IPS-18a (cell line): Measurements from ENCODE around the gene XPNPEP3.

Experiments
- H3K27ac ChIP-seq: one replicate; pipeline ENCODE4 v1.5.1; 2013; ENCODE audit warnings: low read length
- H3K27me3 ChIP-seq: one replicate; pipeline ENCODE4 v1.6.1; 2013; ENCODE audit warnings: mild to moderate bottlenecking, low read length; ENCODE audit not compliant: control insufficient read depth, insufficient read depth
- H3K36me3 ChIP-seq: one replicate; pipeline ENCODE4 v1.6.1; 2013; ENCODE audit warnings: low read depth, low read length; ENCODE audit not compliant: control insufficient read depth
- H3K4me1 ChIP-seq: one replicate; pipeline ENCODE4 v1.6.1; 2013; ENCODE audit warnings: low read depth, low read length; ENCODE audit not compliant: control insufficient read depth
- H3K4me3 ChIP-seq: one replicate; pipeline ENCODE4 v1.5.1; 2013; ENCODE audit warnings: low read length
- H3K9ac ChIP-seq: one replicate; pipeline ENCODE4 v1.6.1; 2013; ENCODE audit warnings: mild to moderate bottlenecking, low read length, moderate library complexity
- H3K9me3 ChIP-seq: one replicate; pipeline ENCODE4 v1.6.1; 2013; ENCODE audit warnings: low read depth, low read length; ENCODE audit not compliant: control insufficient read depth

Gene XPNPEP3

GRCh38 chr22:40973144-40973543 lies 116.2 kb downstream of the XPNPEP3 start:
- Histone ChIP-seq H3K27ac (no peak overlapping the region), H3K9ac (no peak overlapping the region), H3K27me3 (no peaks in the 10 kb centered on the region), H3K4me3 (no peak overlapping the region), H3K9me3 (no peaks in the 10 kb centered on the region), H3K36me3 (peaks cover 24% of the 10 kb centered on the region), H3K4me1 (no peaks in the 10 kb centered on the region)

- Histone ChIP-seq H3K4me1 (no peaks in the 10 kb centered on the region), H3K4me3 (no peak overlapping the region), H3K36me3 (peaks cover 12% of the 10 kb centered on the region), H3K27ac (no peak overlapping the region), H3K27me3 (no peaks in the 10 kb centered on the region), H3K9ac (no peak overlapping the region), H3K9me3 (no peaks in the 10 kb centered on the region)
Measured at GRCh38 chr22:40975366-40975765, 118.4 kb downstream of the XPNPEP3 start.

GRCh38 chr22:40976866-40977700 lies 120.1 kb downstream of the XPNPEP3 start:
- no peak overlapping the region for H3K27ac ChIP-seq
- peaks cover 9% of the 10 kb centered on the region for H3K36me3 ChIP-seq
- H3K27me3 ChIP-seq = no peaks in the 10 kb centered on the region
- no peak overlapping the region for H3K9ac ChIP-seq
- no peaks in the 10 kb centered on the region for H3K9me3 ChIP-seq
- no peak overlapping the region for H3K4me3 ChIP-seq
- H3K4me1 ChIP-seq = no peaks in the 10 kb centered on the region

GRCh38 chr22:40979198-40979597 lies 122.2 kb downstream of the XPNPEP3 start:
- Histone ChIP-seq H3K4me1 (no peaks in the 10 kb centered on the region), H3K27ac (no peak overlapping the region), H3K9me3 (no peaks in the 10 kb centered on the region), H3K9ac (no peak overlapping the region), H3K27me3 (no peaks in the 10 kb centered on the region), H3K36me3 (no peaks in the 10 kb centered on the region), H3K4me3 (no peak overlapping the region)

GRCh38 chr22:40979871-40980270 lies 122.9 kb downstream of the XPNPEP3 start:
- H3K9me3 ChIP-seq = no peaks in the 10 kb centered on the region
- no peak overlapping the region for H3K9ac ChIP-seq
- H3K4me3 ChIP-seq = no peak overlapping the region
- no peaks in the 10 kb centered on the region for H3K27me3 ChIP-seq
- H3K27ac ChIP-seq = no peak overlapping the region
- H3K36me3 ChIP-seq = no peaks in the 10 kb centered on the region
- H3K4me1 ChIP-seq = no peaks in the 10 kb centered on the region
